OCI-LY7 (cell line): ENCODE data around the gene EEF1AKMT3.

Source experiments
- EZH2phosphoT487 ChIP-seq: fragments of 200-600 bp; sonication (generic); IDR thresholded peaks from 2 replicates; pipeline ENCODE4 v1.6.1; 2018; ENCODE audit warnings: low read depth, borderline replicate concordance, mild to moderate bottlenecking, mixed run types, antibody characterized with exemption, low read length, moderate library complexity, mixed read lengths
- TF ChIP-seq, protein P1 (sequence below): fragments of 200-600 bp; sonication (generic); conservative IDR thresholded peaks from 2 replicates; pipeline ENCODE4 v1.5.1; 2014; ENCODE audit warnings: mild to moderate bottlenecking, antibody characterized with exemption, low read length, moderate library complexity, mixed read lengths

DNA sequence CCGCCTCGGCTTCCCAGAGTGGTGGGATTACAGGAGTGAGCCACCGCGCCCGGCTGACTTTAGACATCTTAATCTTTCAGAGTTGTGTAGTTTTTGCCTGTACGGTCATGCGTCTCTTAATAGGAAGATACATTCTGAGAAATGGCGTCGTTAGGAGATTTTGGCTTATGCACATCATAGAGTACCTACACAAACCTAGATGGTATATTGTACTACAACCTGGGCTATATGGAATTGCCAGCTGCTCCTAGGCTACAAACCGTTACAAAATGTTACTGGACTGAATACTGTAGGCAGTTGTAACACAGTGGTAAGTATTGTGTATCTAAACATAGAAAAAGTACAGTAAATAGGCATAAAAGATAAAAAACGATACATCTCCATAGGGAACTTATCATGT is 11.4 kb downstream of the EEF1AKMT3 start:
- TF ChIP-seq, protein P1, sequence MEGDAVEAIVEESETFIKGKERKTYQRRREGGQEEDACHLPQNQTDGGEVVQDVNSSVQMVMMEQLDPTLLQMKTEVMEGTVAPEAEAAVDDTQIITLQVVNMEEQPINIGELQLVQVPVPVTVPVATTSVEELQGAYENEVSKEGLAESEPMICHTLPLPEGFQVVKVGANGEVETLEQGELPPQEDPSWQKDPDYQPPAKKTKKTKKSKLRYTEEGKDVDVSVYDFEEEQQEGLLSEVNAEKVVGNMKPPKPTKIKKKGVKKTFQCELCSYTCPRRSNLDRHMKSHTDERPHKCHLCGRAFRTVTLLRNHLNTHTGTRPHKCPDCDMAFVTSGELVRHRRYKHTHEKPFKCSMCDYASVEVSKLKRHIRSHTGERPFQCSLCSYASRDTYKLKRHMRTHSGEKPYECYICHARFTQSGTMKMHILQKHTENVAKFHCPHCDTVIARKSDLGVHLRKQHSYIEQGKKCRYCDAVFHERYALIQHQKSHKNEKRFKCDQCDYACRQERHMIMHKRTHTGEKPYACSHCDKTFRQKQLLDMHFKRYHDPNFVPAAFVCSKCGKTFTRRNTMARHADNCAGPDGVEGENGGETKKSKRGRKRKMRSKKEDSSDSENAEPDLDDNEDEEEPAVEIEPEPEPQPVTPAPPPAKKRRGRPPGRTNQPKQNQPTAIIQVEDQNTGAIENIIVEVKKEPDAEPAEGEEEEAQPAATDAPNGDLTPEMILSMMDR = no peak
- no peak for TF ChIP-seq EZH2phosphoT487
